ENCODE measurements around the gene SAP25. TPM values are rescaled to one million over a fixed set of nuclear protein-coding genes. Genes with fewer than 3 reads are reported as not detected.

Gene SAP25
- total RNA-seq, 2 donors from 2014 or later, result not detected

DNA sequence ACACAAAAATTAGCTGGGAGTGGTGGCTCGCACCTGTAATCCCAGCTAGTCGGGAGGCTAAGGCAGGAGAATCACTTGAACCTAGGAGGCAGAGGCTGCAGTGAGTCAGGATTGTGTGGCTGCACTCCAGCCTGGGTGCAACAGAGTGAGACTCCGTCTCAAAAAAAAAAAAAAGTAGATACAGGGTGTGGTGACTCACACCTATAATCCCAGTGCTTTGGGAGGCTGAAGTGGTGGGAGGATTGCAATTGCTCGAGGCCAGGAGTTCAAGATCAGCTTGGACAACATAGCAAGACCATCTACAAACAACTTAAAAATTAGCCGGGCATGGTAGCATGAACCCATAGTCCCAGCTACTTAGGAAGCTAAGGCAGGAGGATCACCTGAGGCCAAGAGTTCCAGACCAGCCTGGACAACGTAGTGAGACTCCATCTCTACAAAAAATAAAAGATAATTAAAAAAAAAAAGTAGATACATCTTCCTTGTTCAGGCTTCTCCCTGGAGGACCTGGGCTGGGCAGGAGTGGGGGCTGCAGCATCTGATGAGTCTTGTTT lies 40.7 kb upstream of the SAP25 start:
- no peak for ATAC-seq
- H3K36me3 ChIP-seq (replicated peaks in 1 of 2; ENCODE audit: insufficient read depth in 1 of 2, low read depth in 2 of 2), result no peaks in the 10 kb centered on the region
- 71 to 85% methylated on average over 4 to 6 of the region's 6 CpGs for WGBS, 2 donors
- peaks cover 10% of the 10 kb centered on the region for H3K4me1 ChIP-seq
- H3K9me3 ChIP-seq, result no peaks in the 10 kb centered on the region
- H3K27me3 ChIP-seq, result no peaks in the 10 kb centered on the region
- no peak overlapping the region for H3K4me3 ChIP-seq
- no peak overlapping the region for H3K27ac ChIP-seq
- intact Hi-C loops (cut with DNase I), result no loop called here
- DNase-seq, result no peak
- TF ChIP-seq POLR2A (IDR thresholded peaks at IDR 0.05), result no peak
- TF ChIP-seq, protein P1, sequence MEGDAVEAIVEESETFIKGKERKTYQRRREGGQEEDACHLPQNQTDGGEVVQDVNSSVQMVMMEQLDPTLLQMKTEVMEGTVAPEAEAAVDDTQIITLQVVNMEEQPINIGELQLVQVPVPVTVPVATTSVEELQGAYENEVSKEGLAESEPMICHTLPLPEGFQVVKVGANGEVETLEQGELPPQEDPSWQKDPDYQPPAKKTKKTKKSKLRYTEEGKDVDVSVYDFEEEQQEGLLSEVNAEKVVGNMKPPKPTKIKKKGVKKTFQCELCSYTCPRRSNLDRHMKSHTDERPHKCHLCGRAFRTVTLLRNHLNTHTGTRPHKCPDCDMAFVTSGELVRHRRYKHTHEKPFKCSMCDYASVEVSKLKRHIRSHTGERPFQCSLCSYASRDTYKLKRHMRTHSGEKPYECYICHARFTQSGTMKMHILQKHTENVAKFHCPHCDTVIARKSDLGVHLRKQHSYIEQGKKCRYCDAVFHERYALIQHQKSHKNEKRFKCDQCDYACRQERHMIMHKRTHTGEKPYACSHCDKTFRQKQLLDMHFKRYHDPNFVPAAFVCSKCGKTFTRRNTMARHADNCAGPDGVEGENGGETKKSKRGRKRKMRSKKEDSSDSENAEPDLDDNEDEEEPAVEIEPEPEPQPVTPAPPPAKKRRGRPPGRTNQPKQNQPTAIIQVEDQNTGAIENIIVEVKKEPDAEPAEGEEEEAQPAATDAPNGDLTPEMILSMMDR (IDR thresholded peaks at IDR 0.05), result no peak

DNA sequence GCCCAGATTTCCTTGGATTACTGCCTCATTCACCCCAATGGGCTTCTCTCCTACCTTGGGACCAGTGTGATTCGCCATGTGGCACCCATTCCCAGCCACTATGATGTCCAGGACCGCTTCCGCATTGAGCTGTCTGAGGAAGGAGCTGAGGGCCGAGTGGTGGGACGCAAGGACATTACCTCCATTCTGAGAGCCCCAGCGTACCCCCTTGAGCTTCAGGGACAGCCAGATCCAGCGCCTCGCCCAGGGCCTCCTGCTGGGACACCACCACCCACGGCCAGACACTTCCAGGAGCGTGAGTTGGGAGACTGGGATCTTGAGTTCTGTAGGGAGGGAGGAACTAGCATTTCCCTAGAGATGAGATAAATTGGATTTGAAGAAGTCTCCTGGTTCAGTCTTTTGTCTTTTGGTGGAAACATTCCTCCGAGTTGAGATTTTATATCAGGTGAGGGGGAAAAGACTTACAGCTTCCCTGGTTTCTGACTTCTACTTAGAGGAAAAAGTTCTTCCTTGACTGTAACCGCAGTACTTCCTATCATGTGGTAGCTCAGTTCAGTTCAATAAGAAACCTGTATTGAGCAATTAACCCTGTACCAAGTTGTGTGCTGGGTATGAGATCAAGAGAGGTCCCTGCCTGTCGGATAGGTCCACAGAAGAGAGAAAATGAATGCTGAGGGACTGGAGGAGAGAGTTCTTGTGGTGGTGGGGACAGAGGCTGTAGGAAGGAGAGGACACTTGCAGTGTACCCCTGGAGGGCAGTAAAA lies 39.9 kb upstream of the SAP25 start:
- H3K4me3 ChIP-seq, result no peak overlapping the region
- peaks cover 10% of the 10 kb centered on the region for H3K4me1 ChIP-seq
- ATAC-seq (no peak), DNase-seq (no peak)
- WGBS, 2 donors, result 86 to 88% methylated on average over 12 to 13 of the region's 13 CpGs
- no peaks in the 10 kb centered on the region for H3K27me3 ChIP-seq
- TF ChIP-seq, protein P1 (IDR thresholded peaks at IDR 0.05), result no peak
- no peak for TF ChIP-seq POLR2A (IDR thresholded peaks at IDR 0.05)
- H3K9me3 ChIP-seq, result no peaks in the 10 kb centered on the region
- intact Hi-C loops (cut with DNase I), result no loop called here
- no peaks in the 10 kb centered on the region for H3K36me3 ChIP-seq (replicated peaks in 1 of 2; ENCODE audit: insufficient read depth in 1 of 2, low read depth in 2 of 2)
- peak overlapping the region in 1 of 4 donors; percentile 90 for H3K27ac ChIP-seq

DNA sequence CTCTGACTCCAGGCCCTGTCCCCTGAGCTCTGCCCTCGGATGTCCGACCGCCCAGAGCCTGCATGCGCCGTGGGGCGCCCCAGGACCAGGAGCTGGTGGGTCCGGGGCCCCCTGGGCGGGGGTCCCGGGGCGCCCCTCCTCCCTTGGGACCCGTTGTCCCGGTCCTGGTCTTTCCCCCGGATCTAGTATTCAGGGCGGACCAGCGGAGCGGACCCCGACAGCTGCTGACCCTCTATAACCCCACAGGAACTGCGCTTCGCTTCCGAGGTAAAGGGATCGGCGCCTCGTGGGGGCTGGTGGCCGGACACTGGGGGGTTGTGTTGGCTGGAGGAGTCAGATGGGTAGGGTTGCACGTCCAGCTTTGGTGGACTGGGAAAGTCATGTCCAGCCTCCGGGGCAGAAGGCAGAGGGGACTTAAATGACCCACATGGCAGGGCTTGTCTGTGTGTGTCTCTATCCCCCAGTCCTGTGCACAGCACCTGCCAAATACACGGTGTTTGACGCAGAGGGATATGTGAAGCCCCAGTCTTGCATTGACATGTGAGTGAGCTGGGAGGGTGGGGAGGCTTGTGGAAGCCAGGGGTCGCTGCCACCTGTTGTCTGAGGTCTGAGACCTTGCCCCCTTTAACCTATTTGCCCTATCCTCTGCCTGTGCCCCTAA lies 39.2 kb upstream of the SAP25 start:
- peak in 3 of 4 donors; percentile 19 to 33 (median 23) for DNase-seq
- H3K27ac ChIP-seq, result peak overlapping the region in 3 of 4 donors; percentile 90 to 99 (median 94)

DNA sequence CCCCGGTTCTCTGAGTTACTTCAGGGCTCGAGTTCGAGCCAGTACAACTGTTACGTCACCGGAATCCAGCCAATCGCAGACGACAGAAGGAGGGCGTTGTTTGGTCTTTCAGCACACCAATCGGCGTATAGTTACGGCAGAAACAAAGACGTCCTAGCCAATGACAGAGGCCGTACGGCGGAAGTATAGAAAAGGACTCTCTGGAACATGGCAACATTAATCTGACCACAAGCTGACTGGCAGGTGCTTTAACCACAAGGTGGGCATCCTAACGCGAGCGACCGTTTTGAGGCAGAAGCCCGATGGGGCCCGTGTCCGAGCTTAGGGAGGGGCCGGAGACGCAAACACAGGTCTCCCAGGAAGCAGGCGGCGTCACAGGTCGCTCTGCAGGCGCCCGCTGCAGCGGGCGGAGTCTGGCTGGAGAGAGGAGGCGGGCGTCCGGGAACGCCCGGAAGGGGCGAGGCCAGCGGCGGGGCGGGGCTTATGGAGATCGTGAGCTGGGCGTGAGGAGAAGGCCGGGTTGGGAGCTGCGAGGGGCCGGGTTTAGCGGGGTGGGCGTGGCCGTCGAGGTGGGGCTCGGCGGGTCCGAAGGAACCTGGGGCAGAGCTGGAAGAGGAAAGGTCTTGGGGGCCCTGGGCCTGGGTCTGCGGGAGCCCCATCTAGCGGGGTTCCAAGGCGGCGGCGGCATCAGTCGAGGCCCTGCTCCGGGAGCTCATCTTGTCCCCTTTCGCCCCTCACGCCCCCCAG lies 38.5 kb upstream of the SAP25 start, which contains the start of gene MOSPD3:
Gene MOSPD3, plus strand, starts transcription at position 558 of the 747 bp plus-strand sequence. CDS start 252 bp downstream, outside the sequence.
- TF ChIP-seq POLR2A (IDR thresholded peaks at IDR 0.05), result peak; percentile 90 to 97 (median 97)
- TF ChIP-seq, protein P1 (IDR thresholded peaks at IDR 0.05), result peak in 4 of 7 experiments; percentile 19 to 35 (median 34)
- no peaks in the 10 kb centered on the region for H3K36me3 ChIP-seq (replicated peaks in 1 of 2; ENCODE audit: insufficient read depth in 1 of 2, low read depth in 2 of 2)
- peak within 1 kb of the TSS; percentile 90 to 99 (median 93) for H3K27ac ChIP-seq
- WGBS, 2 donors, result 0% methylated on average over 11 to 61 of the region's 61 CpGs
- H3K4me3 ChIP-seq, result peak within 1 kb of the TSS; percentile 76 to 82
- DNase-seq, result peak; percentile 98 to 100 (median 98)
- ATAC-seq, result peak; percentile 96
- peaks cover 10% of the 10 kb centered on the region for H3K4me1 ChIP-seq
- no peaks in the 10 kb centered on the region for H3K27me3 ChIP-seq
- no peaks in the 10 kb centered on the region for H3K9me3 ChIP-seq
- intact Hi-C loops (cut with DNase I), result no loop called here

More for the DNA sequence above, 39.2 kb upstream of the SAP25 start:
- Histone ChIP-seq H3K4me3 (peak overlapping the region; percentile 76 to 82), H3K27me3 (no peaks in the 10 kb centered on the region), H3K4me1 (peaks cover 10% of the 10 kb centered on the region), H3K36me3 (replicated peaks in 1 of 2; ENCODE audit: insufficient read depth in 1 of 2, low read depth in 2 of 2) (no peaks in the 10 kb centered on the region), H3K9me3 (no peaks in the 10 kb centered on the region)
- intact Hi-C loops (cut with DNase I), result no loop called here
- no peak for TF ChIP-seq POLR2A (IDR thresholded peaks at IDR 0.05)
- TF ChIP-seq, protein P1 (IDR thresholded peaks at IDR 0.05), result no peak
- WGBS, 2 donors, result 2% methylated on average over 29 of the region's 29 CpGs; no CpG with 5 or more reads in 1 of the 2 donors
- no peak for ATAC-seq

Measured in body of pancreas (tissue), 4 donors.